ENCODE data around the gene COL19A1. TPM values are rescaled to one million over a fixed set of nuclear protein-coding genes. Genes with fewer than 3 reads are reported as not detected.

Gene COL19A1
- total RNA-seq, 2 donors from 2014 or later = 1.4 to 1.5 TPM

- Mint-ChIP-seq H3K4me3 (no peak overlapping the region), H3K27me3 (ENCODE audit: insufficient read depth) (no peaks in the 10 kb centered on the region), H3K36me3 (ENCODE audit: low read depth) (peaks cover 1% of the 10 kb centered on the region), H3K4me1 (no peaks in the 10 kb centered on the region), H3K27ac (no peak overlapping the region), H3K9me3 (peaks cover 2% of the 10 kb centered on the region)
- Histone ChIP-seq H3K4me3 (ENCODE audit: low read length) (no peak overlapping the region), H3K27me3 (ENCODE audit: control insufficient read depth, insufficient read depth, low read length, poor library complexity, severe bottlenecking) (no peaks in the 10 kb centered on the region), H3K9ac (ENCODE audit: extremely low read depth, low read length, poor library complexity, severe bottlenecking) (no peak overlapping the region), H3K4me1 (ENCODE audit: control insufficient read depth, insufficient read depth, low read length) (no peaks in the 10 kb centered on the region), H3K36me3 (ENCODE audit: control insufficient read depth, insufficient read depth, low read length) (no peaks in the 10 kb centered on the region), H3K9me3 (ENCODE audit: control insufficient read depth, low read length) (no peaks in the 10 kb centered on the region), H3K27ac (ENCODE audit: low read depth, low read length) (no peak overlapping the region)
- TF ChIP-seq, protein P1, sequence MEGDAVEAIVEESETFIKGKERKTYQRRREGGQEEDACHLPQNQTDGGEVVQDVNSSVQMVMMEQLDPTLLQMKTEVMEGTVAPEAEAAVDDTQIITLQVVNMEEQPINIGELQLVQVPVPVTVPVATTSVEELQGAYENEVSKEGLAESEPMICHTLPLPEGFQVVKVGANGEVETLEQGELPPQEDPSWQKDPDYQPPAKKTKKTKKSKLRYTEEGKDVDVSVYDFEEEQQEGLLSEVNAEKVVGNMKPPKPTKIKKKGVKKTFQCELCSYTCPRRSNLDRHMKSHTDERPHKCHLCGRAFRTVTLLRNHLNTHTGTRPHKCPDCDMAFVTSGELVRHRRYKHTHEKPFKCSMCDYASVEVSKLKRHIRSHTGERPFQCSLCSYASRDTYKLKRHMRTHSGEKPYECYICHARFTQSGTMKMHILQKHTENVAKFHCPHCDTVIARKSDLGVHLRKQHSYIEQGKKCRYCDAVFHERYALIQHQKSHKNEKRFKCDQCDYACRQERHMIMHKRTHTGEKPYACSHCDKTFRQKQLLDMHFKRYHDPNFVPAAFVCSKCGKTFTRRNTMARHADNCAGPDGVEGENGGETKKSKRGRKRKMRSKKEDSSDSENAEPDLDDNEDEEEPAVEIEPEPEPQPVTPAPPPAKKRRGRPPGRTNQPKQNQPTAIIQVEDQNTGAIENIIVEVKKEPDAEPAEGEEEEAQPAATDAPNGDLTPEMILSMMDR (conservative IDR thresholded peaks at IDR 0.05) = no peak
- no peak for DNase-seq
- 89% methylated on average over 1 of the region's 2 CpGs; no CpG with 5 or more reads in 1 of the 2 experiments for WGBS, 2 experiments (ENCODE audit: insufficient coverage in 1 of 2, insufficient read length in 1 of 2)
Measured at GRCh38 chr6:70040766-70041165, 174.4 kb downstream of the COL19A1 start.

DNA sequence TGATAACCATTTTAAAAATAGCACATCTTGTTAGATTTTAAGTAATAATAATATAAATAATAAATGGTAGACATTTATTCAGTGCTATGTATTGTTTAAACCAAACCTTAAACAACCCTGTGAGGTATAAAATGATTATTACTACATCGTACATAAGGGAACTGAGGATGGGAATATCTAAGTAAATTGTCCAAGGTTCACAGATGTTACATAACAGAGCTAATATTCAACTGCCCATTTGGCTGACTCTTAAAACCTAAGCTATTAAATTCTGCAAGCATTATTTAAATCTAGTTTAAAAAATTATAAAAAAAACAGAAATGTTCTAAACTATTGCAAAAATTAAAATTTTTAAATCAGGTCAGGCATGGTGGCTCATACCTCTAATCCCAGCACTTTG lies 175.1 kb downstream of the COL19A1 start:
- TF ChIP-seq, protein P1 (conservative IDR thresholded peaks at IDR 0.05) = no peak
- H3K27ac Mint-ChIP-seq = no peak overlapping the region
- Histone ChIP-seq H3K4me3 (ENCODE audit: low read length) (no peak overlapping the region), H3K4me1 (ENCODE audit: control insufficient read depth, insufficient read depth, low read length) (no peaks in the 10 kb centered on the region), H3K9me3 (ENCODE audit: control insufficient read depth, low read length) (no peaks in the 10 kb centered on the region), H3K36me3 (ENCODE audit: control insufficient read depth, insufficient read depth, low read length) (no peaks in the 10 kb centered on the region), H3K9ac (ENCODE audit: extremely low read depth, low read length, poor library complexity, severe bottlenecking) (no peak overlapping the region), H3K27ac (ENCODE audit: low read depth, low read length) (no peak overlapping the region), H3K27me3 (ENCODE audit: control insufficient read depth, insufficient read depth, low read length, poor library complexity, severe bottlenecking) (no peaks in the 10 kb centered on the region)
- H3K9me3 Mint-ChIP-seq = peaks cover 2% of the 10 kb centered on the region
- 100% methylated on average over 1 of the region's 1 CpG; no CpG with 5 or more reads in 1 of the 2 experiments for WGBS, 2 experiments (ENCODE audit: insufficient coverage in 1 of 2, insufficient read length in 1 of 2)
- no peak overlapping the region for H3K4me3 Mint-ChIP-seq
- DNase-seq = no peak
- H3K36me3 Mint-ChIP-seq (ENCODE audit: low read depth) = peaks cover 1% of the 10 kb centered on the region
- no peaks in the 10 kb centered on the region for H3K27me3 Mint-ChIP-seq (ENCODE audit: insufficient read depth)
- H3K4me1 Mint-ChIP-seq = no peaks in the 10 kb centered on the region

DNA sequence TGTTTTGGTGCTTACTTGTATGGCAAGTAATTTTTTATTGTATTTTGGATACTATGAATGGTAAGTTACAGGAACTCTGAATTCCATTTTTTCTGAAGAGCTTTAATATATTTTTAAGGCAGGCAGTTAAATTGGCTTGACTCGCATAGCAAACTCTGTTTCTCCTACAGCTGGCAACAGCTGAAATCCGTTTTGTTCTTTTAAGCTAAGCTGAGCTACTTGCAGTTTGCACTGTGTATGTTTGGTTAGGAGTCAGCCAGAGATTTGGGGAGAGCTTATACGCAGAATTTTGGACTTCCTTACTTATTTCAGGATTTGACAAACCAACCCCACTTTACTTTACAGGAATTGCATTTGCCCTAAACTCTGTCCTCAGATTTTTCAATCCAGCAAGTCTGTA lies 179.1 kb downstream of the COL19A1 start:
- Mint-ChIP-seq H3K27me3 (ENCODE audit: insufficient read depth) (no peaks in the 10 kb centered on the region), H3K4me3 (no peak overlapping the region), H3K36me3 (ENCODE audit: low read depth) (peaks cover 1% of the 10 kb centered on the region), H3K9me3 (peaks cover 2% of the 10 kb centered on the region), H3K4me1 (no peaks in the 10 kb centered on the region), H3K27ac (no peak overlapping the region)
- 83 to 88% methylated on average over 2 to 3 of the region's 3 CpGs for WGBS, 2 experiments (ENCODE audit: insufficient coverage in 1 of 2, insufficient read length in 1 of 2)
- TF ChIP-seq, protein P1 (conservative IDR thresholded peaks at IDR 0.05) = no peak
- DNase-seq = no peak
- H3K36me3 ChIP-seq (ENCODE audit: control insufficient read depth, insufficient read depth, low read length) = no peaks in the 10 kb centered on the region
- H3K4me1 ChIP-seq (ENCODE audit: control insufficient read depth, insufficient read depth, low read length) = no peaks in the 10 kb centered on the region
- no peak overlapping the region for H3K4me3 ChIP-seq (ENCODE audit: low read length)
- no peaks in the 10 kb centered on the region for H3K9me3 ChIP-seq (ENCODE audit: control insufficient read depth, low read length)
- H3K27me3 ChIP-seq (ENCODE audit: control insufficient read depth, insufficient read depth, low read length, poor library complexity, severe bottlenecking) = no peaks in the 10 kb centered on the region
- H3K9ac ChIP-seq (ENCODE audit: extremely low read depth, low read length, poor library complexity, severe bottlenecking) = no peak overlapping the region
- no peak overlapping the region for H3K27ac ChIP-seq (ENCODE audit: low read depth, low read length)
